Tibial artery (tissue), 4 donors: ENCODE data around the gene SPG7.

Experiments used
- DNase-seq, 2 donors: peaks; one replicate each; pipeline ENCODE4 v3.0.0-alpha.2; 2019
- H3K27ac ChIP-seq, 2 donors: fragments of 200-600 bp; sonication (generic) in 1 of 2; 1 replicate in 1 of 2; 2 replicates in 1 of 2; pipeline ENCODE4 v1.5.1; 2018 to 2019; ENCODE audit warnings: mild to moderate bottlenecking in 1 of 2
- H3K27me3 ChIP-seq, 2 donors: fragments of 200-600 bp; sonication (generic) in 1 of 2; one replicate each; pipeline versions ENCODE4 v1.5.1 to v1.6.0; 2016 to 2019
- H3K36me3 ChIP-seq, 3 donors: fragments of 200-600 bp; sonication (generic) in 2 of 3; one replicate each; pipeline ENCODE4 v1.5.1; 2016 to 2019; ENCODE audit warnings: mild to moderate bottlenecking in 2 of 3
- H3K4me1 ChIP-seq, 4 donors: fragments of 200-600 bp; sonication (generic) in 2 of 4; 1 replicate in 3 of 4; 2 replicates in 1 of 4; pipeline ENCODE4 v1.5.1; 2016 to 2019
- H3K4me3 ChIP-seq, 2 donors: fragments of 200-600 bp; sonication (generic) in 1 of 2; 1 replicate in 1 of 2; 2 replicates in 1 of 2; pipeline ENCODE4 v1.5.1; 2018 to 2019; ENCODE audit warnings: mild to moderate bottlenecking in 2 of 2
- H3K9me3 ChIP-seq, 3 donors: fragments of 200-600 bp; sonication (generic) in 1 of 3; one replicate each; pipeline ENCODE4 v1.5.1; 2016 to 2019
- CTCF ChIP-seq, 2 experiments: fragments of 200-600 bp in 1 of 2; fragments of 450-650 bp in 1 of 2; IDR thresholded peaks; one replicate each; pipeline ENCODE4 v1.5.1; 2017 to 2019; ENCODE audit warnings: antibody characterized with exemption in 2 of 2, mild to moderate bottlenecking in 1 of 2, moderate library complexity in 1 of 2
- intact Hi-C: fragments of 100-400 bp; cut with DNase I; formaldehyde crosslinking; loops from one replicate; pipeline ENCODE4 v1.15.0; 2023; ENCODE audit warnings: low total_unique reads

The SPG7 gene

DNA sequence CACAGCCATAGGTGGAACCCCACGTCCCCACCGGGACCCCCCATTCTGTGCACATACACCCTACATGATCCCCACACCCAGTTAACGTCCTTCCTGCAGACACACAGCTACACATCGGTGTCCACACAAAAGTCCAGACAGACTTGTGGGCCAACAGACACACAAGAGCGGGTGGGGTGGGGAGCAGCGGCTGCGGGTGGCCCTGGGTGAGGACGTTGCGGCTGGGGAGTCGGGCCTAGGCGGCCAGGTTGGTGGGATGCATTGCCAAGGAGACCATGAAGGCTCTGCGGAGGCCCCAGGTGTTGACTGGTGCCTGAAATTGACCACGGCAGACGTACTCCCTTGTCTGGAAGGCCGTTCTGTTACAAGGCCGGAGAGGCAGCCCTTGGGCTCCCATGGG lies 96.6 kb downstream of the SPG7 start:
- Histone ChIP-seq H3K4me1 (peaks cover 0 to 11% (median 7%) of the 10 kb centered on the region in 4 donors), H3K27ac (no peak overlapping the region), H3K36me3 (no peaks in the 10 kb centered on the region), H3K4me3 (no peak overlapping the region), H3K27me3 (peaks cover 0 to 51% of the 10 kb centered on the region in 2 donors), H3K9me3 (no peaks in the 10 kb centered on the region)
- TF ChIP-seq CTCF (IDR thresholded peaks at IDR 0.05): no peak
- intact Hi-C loops: no loop called here
- DNase-seq: no peak

DNA sequence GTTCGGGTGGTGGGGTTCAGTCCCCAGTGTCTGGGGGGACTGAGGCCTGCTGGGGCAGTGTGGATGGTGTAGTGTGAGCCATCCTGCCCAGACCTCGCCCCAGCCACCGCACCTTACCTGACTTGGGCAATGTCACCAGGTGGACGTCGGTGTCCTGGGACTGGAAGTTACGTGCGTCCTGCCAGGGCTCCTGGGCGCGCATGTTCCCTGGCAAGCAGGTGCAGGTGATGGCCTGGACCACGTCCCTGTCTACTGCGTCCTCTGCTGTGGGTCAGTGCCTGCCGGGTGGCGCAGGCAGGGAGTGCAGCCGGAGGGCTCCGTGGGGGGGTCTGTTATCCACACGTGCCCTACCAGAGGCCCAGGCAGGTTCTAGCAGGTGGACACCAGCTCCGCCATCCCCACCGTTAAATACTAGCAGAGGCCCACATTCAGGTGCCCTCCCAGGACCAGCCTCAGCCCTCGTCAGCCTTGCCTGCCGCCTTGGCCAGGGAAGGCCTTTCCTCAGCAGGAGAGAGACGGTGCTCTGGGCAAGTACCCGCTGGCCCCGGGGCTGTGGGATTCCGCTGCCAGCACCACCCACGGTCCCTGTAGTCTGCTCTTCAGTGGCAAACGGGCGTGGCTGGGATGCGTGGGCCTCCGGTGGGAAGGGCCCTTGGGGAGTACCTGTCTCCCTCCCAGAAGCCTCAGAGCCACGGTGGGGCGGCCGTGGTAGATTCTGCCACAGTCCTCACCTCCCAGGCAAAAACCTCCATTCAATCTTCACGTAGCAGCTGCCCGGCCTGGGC lies 97.2 kb downstream of the SPG7 start:
- peaks cover 0 to 11% (median 7%) of the 10 kb centered on the region in 4 donors for H3K4me1 ChIP-seq
- H3K4me3 ChIP-seq: no peak overlapping the region
- no peak overlapping the region for H3K27ac ChIP-seq
- H3K27me3 ChIP-seq: peaks cover 0 to 51% of the 10 kb centered on the region in 2 donors
- no peaks in the 10 kb centered on the region for H3K36me3 ChIP-seq
- no peak for TF ChIP-seq CTCF (IDR thresholded peaks at IDR 0.05)
- intact Hi-C loops: no loop called here
- DNase-seq: no peak
- H3K9me3 ChIP-seq: no peaks in the 10 kb centered on the region

GRCh38 chr16:89606006-89606405 lies 97.8 kb downstream of the SPG7 start:
- no peaks in the 10 kb centered on the region for H3K9me3 ChIP-seq
- no peak for DNase-seq
- no peak for TF ChIP-seq CTCF (IDR thresholded peaks at IDR 0.05)
- no peak overlapping the region for H3K4me3 ChIP-seq
- no peaks in the 10 kb centered on the region for H3K36me3 ChIP-seq
- H3K4me1 ChIP-seq: peaks cover 0 to 11% (median 7%) of the 10 kb centered on the region in 4 donors
- H3K27ac ChIP-seq: no peak overlapping the region
- H3K27me3 ChIP-seq: peaks cover 0 to 51% of the 10 kb centered on the region in 2 donors
- intact Hi-C loops: no loop called here
